Neutrophil (primary cell): ENCODE results near the gene DHDDS.

Source experiments
- H3K27ac ChIP-seq: fragments of 200-600 bp; sonication (generic); 2 replicates; pipeline ENCODE4 v1.5.1; 2016; ENCODE audit warnings: mild to moderate bottlenecking, moderate library complexity
- H3K27me3 ChIP-seq: fragments of 200-600 bp; sonication (generic); 2 replicates; pipeline ENCODE4 v1.6.0; 2016; ENCODE audit warnings: mild to moderate bottlenecking
- H3K36me3 ChIP-seq: fragments of 200-600 bp; sonication (generic); 2 replicates; pipeline ENCODE4 v1.5.1; 2017
- H3K4me1 ChIP-seq, 2 experiments: fragments of 200-600 bp in 1 of 2; sonication (generic) in 1 of 2; 1 replicate in 1 of 2; 2 replicates in 1 of 2; pipeline versions ENCODE4 v1.5.1 to v1.6.1; 2013 to 2016; ENCODE audit warnings: low read depth in 1 of 2, low read length in 1 of 2, mild to moderate bottlenecking in 1 of 2, moderate library complexity in 1 of 2; ENCODE audit not compliant: control insufficient read depth in 1 of 2, insufficient read depth in 1 of 2
- H3K4me3 ChIP-seq, 2 experiments: fragments of 200-600 bp in 1 of 2; sonication (generic) in 1 of 2; 1 replicate in 1 of 2; 2 replicates in 1 of 2; pipeline ENCODE4 v1.5.1; 2013 to 2016; ENCODE audit warnings: low read depth in 1 of 2, low read length in 1 of 2, mild to moderate bottlenecking in 1 of 2, moderate library complexity in 1 of 2
- H3K9me3 ChIP-seq: fragments of 200-600 bp; sonication (generic); 2 replicates; pipeline ENCODE4 v1.5.1; 2016
- TF ChIP-seq, protein P1 (sequence below): fragments of 200-600 bp; sonication (generic); IDR thresholded peaks from 2 replicates; pipeline ENCODE4 v1.5.1; 2016; ENCODE audit warnings: antibody characterized with exemption

DHDDS gene

DNA sequence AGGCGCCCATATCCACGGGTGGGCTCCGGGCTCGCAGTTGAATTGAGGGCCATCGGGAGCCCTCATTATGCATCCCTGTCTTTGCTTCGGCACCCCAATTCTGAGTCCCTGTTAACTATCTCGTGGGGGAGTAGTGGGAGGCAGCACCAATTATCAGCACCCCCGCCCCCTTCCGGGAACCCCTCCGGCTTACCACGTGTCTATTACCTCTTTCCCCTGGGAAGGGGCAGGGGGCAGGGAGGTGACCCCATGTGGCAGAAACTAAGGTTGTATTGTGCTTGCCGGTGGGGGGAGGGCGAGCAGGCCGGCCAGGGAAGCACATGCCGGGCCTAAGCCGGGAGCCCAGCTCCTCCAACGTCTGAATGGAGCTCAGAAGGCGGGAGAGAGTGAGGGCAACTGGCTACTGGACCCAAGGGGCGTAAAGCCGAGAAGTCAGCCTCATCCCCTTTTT is 20.5 kb upstream of the DHDDS start:
- peaks cover 7 to 16% of the 10 kb centered on the region in 2 experiments for H3K4me1 ChIP-seq
- TF ChIP-seq, protein P1, sequence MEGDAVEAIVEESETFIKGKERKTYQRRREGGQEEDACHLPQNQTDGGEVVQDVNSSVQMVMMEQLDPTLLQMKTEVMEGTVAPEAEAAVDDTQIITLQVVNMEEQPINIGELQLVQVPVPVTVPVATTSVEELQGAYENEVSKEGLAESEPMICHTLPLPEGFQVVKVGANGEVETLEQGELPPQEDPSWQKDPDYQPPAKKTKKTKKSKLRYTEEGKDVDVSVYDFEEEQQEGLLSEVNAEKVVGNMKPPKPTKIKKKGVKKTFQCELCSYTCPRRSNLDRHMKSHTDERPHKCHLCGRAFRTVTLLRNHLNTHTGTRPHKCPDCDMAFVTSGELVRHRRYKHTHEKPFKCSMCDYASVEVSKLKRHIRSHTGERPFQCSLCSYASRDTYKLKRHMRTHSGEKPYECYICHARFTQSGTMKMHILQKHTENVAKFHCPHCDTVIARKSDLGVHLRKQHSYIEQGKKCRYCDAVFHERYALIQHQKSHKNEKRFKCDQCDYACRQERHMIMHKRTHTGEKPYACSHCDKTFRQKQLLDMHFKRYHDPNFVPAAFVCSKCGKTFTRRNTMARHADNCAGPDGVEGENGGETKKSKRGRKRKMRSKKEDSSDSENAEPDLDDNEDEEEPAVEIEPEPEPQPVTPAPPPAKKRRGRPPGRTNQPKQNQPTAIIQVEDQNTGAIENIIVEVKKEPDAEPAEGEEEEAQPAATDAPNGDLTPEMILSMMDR, result no peak
- peaks cover 89% of the 10 kb centered on the region for H3K27me3 ChIP-seq
- no peaks in the 10 kb centered on the region for H3K36me3 ChIP-seq
- H3K27ac ChIP-seq, result no peak overlapping the region
- no peaks in the 10 kb centered on the region for H3K9me3 ChIP-seq
- no peak overlapping the region for H3K4me3 ChIP-seq

DNA sequence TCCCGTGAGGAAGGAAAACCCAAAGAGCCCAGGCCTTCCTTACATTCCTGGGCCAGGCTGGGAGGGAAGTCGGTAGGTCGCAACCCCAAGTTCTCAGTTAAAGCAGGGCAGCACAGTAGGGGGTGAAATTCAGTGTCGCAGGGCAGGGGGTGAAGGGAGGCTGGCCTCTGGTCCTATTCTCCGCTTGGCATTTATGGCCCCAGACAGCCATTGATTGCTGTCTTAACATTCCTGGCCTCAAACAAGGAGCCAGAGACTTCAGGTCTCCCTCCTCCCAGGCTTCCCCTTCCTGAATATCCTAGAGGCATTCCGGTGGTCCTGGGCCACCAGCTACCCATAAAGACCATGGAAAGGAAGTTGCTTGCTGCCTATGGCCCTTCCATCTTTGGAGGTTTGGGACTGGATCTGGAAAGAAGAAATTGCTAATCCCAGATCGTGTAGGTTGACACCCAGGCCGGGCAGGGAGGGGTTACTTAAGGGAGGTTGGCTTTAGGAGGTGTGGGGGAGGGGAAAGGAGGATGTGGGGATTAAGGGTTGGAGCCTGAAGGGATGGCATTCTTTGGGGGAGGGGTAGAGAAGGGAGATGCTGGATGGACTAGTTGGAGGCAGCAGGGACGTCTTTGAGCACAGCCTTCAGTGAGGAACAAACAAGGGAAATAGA is 19.8 kb upstream of the DHDDS start:
- Histone ChIP-seq H3K4me1 (peaks cover 7 to 16% of the 10 kb centered on the region in 2 experiments), H3K36me3 (no peaks in the 10 kb centered on the region), H3K27me3 (peaks cover 91% of the 10 kb centered on the region), H3K4me3 (no peak overlapping the region), H3K27ac (no peak overlapping the region), H3K9me3 (no peaks in the 10 kb centered on the region)
- TF ChIP-seq, protein P1, result no peak

DNA sequence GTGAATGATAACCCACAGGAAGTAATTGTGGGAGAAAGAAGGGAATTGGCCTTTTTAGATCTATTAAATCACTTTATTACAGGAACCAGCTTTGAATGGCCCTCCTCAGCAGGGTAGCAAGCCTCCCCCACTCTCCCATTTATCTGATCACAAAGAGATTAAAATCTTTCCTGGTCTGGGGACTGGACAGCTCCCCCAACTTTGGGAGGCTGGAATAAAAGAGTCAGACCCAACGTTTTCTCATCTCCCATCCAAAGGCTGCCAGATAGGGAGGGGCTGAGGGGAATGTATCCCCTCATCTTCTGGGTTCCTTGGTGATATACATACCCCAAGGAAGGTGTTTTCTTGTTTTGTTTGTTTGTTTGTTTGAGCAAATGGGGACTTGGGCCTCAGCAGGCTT is 19.1 kb upstream of the DHDDS start:
- no peak overlapping the region for H3K27ac ChIP-seq
- H3K27me3 ChIP-seq, result peaks cover 90% of the 10 kb centered on the region
- H3K9me3 ChIP-seq, result no peaks in the 10 kb centered on the region
- TF ChIP-seq, protein P1, result no peak
- H3K36me3 ChIP-seq, result no peaks in the 10 kb centered on the region
- no peak overlapping the region for H3K4me3 ChIP-seq
- peaks cover 7 to 16% of the 10 kb centered on the region in 2 experiments for H3K4me1 ChIP-seq

DNA sequence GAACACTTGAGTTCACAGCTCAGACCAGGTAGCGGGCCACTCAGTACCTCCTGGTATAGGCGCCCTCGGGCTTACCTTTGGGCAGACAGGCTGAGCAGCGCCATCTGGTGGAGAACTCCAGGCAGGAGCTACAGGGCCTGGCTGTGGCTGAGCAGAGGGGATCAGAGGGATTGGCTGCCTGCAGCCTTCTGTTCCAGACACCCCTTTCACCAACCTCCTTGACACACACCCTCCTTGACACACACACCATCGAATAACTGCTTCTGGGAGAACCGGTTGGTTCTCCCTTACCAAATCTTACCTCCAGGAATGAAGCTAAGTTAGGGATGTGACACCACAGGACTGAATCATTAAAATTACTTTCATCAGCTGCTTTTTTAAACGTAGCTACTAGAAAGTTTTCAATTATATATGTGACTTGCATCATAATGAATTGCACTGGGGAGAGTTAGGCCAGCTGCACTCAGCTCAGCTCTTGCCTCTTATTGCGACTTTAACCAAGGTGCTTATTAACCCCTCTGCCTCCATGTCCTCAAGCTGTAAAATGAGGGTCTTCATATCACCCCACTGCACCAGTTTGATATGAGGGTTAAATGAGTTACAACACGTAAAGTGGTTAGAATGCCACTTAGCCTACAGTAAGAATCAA is 14.9 kb upstream of the DHDDS start:
- no peaks in the 10 kb centered on the region for H3K4me1 ChIP-seq
- TF ChIP-seq, protein P1, result peak; percentile 85
- H3K36me3 ChIP-seq, result no peaks in the 10 kb centered on the region
- no peak overlapping the region for H3K4me3 ChIP-seq
- H3K9me3 ChIP-seq, result no peaks in the 10 kb centered on the region
- H3K27ac ChIP-seq, result no peak overlapping the region
- peaks cover 69% of the 10 kb centered on the region for H3K27me3 ChIP-seq

DNA sequence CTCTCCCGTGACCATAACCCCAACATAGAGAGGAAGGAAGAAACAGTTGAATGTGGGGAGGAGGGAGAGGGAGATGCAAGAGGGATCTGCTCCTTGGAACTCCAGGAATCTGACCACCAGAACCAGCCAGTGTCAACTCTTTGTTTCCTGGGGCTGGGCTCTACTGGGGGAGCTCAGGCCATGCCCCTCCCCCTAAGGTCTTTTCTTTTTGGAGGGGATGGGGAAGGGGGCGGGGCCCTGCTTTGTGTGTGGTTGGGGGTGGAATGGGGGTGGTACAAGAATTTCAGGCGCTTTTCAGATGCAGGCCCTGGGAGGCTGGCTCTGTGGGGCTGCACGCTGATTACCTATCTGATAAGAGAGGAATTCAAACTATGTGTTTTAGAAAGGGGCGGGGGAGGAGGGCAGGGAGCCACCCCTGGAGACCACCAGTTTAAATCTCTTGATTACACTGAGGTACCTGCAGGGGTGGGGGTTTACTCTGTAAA is 13.2 kb upstream of the DHDDS start:
- no peak overlapping the region for H3K4me3 ChIP-seq
- H3K27me3 ChIP-seq, result peaks cover 62% of the 10 kb centered on the region
- no peak overlapping the region for H3K27ac ChIP-seq
- H3K36me3 ChIP-seq, result no peaks in the 10 kb centered on the region
- H3K9me3 ChIP-seq, result no peaks in the 10 kb centered on the region
- no peaks in the 10 kb centered on the region for H3K4me1 ChIP-seq
- TF ChIP-seq, protein P1, result no peak
